AG08396 (cell line): ENCODE results near the gene ZSWIM6.

Experiments
- DNase-seq: peaks from one replicate; pipeline ENCODE4 v3.0.0; 2012; ENCODE audit warnings: low spot score, mixed read lengths

The ZSWIM6 gene

GRCh38 chr5:61332851-61333320 is 828 bp downstream of the ZSWIM6 start:
- peak; percentile 78 for DNase-seq

- peak; percentile 42 for DNase-seq
Measured at GRCh38 chr5:61333321-61333953, 1.4 kb downstream of the ZSWIM6 start.

- no peak for DNase-seq
Measured at GRCh38 chr5:61333954-61334867, 2.2 kb downstream of the ZSWIM6 start.

GRCh38 chr5:61334868-61335615 is 3.0 kb downstream of the ZSWIM6 start:
- DNase-seq: peak; percentile 24

- DNase-seq: no peak
Measured at GRCh38 chr5:61339764-61340163, 7.7 kb downstream of the ZSWIM6 start.

GRCh38 chr5:61340775-61341361 is 8.8 kb downstream of the ZSWIM6 start:
- no peak for DNase-seq

GRCh38 chr5:61342071-61342501 is 10.0 kb downstream of the ZSWIM6 start:
- DNase-seq: no peak

- no peak for DNase-seq
Measured at GRCh38 chr5:61344187-61344944, 12.3 kb downstream of the ZSWIM6 start.

- DNase-seq: no peak
Measured at GRCh38 chr5:61346511-61346910, 14.5 kb downstream of the ZSWIM6 start.

- DNase-seq: no peak
Measured at GRCh38 chr5:61347080-61347479, 15.0 kb downstream of the ZSWIM6 start.

- DNase-seq: no peak
Measured at GRCh38 chr5:61348447-61348846, 16.4 kb downstream of the ZSWIM6 start.

GRCh38 chr5:61349935-61350334 is 17.9 kb downstream of the ZSWIM6 start:
- DNase-seq: no peak

GRCh38 chr5:61350535-61350934 is 18.5 kb downstream of the ZSWIM6 start:
- DNase-seq: no peak

- no peak for DNase-seq
Measured at GRCh38 chr5:61351733-61352132, 19.7 kb downstream of the ZSWIM6 start.

GRCh38 chr5:61352180-61352579 is 20.1 kb downstream of the ZSWIM6 start:
- no peak for DNase-seq

- DNase-seq: no peak
Measured at GRCh38 chr5:61352612-61353156, 20.6 kb downstream of the ZSWIM6 start.

GRCh38 chr5:61353293-61353692 is 21.2 kb downstream of the ZSWIM6 start:
- no peak for DNase-seq

- no peak for DNase-seq
Measured at GRCh38 chr5:61354199-61354598, 22.1 kb downstream of the ZSWIM6 start.

GRCh38 chr5:61357745-61358144 is 25.7 kb downstream of the ZSWIM6 start:
- no peak for DNase-seq

- DNase-seq: peak; percentile 12
Measured at GRCh38 chr5:61362796-61363368, 30.8 kb downstream of the ZSWIM6 start.
